ENCODE data around the gene NDNF. TPM values are rescaled to one million over a fixed set of nuclear protein-coding genes. Genes with fewer than 3 reads are reported as not detected.

The NDNF gene
- total and polyA plus RNA-seq, 9 of the 15 experiments (the other 6 are each of a cell fraction or from before 2014, with no cell fraction given), result not detected

GRCh38 chr4:121114756-121115155 lies 42.4 kb upstream of the NDNF start:
- Histone ChIP-seq H4K20me1 (replicated peaks; ENCODE audit: control insufficient read depth, insufficient read depth, low read length) (no peaks in the 10 kb centered on the region), H3K79me2 (ENCODE audit: control insufficient read depth, insufficient read depth, low read length) (no peaks in the 10 kb centered on the region), H3K4me1 (replicated peaks in 1 of 2; ENCODE audit: control insufficient read depth in 2 of 2, insufficient read depth in 2 of 2, low read length in 2 of 2) (no peaks in the 10 kb centered on the region), H3K27me3 (ENCODE audit: control insufficient read depth in 2 of 2, insufficient read depth in 2 of 2, low read length in 2 of 2) (no peaks in the 10 kb centered on the region), H3K9me3 (replicated peaks; ENCODE audit: control insufficient read depth, insufficient read depth, low read depth, low read length) (no peaks in the 10 kb centered on the region; the same call in 1 of the 2 replicates), H3K27ac (ENCODE audit: extremely low read depth, low read depth, low read length) (no peak overlapping the region), H3K4me2 (ENCODE audit: insufficient read depth, low read length) (no peak overlapping the region), H3K9ac (ENCODE audit: insufficient read depth in 1 of 2, low read depth in 2 of 2, low read length in 2 of 2) (no peak overlapping the region), H3K9me1 (ENCODE audit: control insufficient read depth, insufficient read depth, low read length) (no peaks in the 10 kb centered on the region), H2AFZ (ENCODE audit: low read depth, low read length) (no peak overlapping the region), H3K4me3 (no peak overlapping the region), H3K36me3 (ENCODE audit: control insufficient read depth, insufficient read depth, low read length) (no peaks in the 10 kb centered on the region)
- ATAC-seq, result no peak
- TF ChIP-seq ZSCAN32 (CRISPR knock-in tag; IDR thresholded peaks at IDR 0.05), result no peak
- no peak for TF ChIP-seq HDAC8 (tag; IDR thresholded peaks at IDR 0.05)
- TF ChIP-seq KAT2B (IDR thresholded peaks at IDR 0.05; ENCODE audit: low read depth, low read length), result no peak
- TF ChIP-seq ZNF124 (CRISPR knock-in tag; IDR thresholded peaks at IDR 0.05), result no peak
- no peak for TF ChIP-seq MED1 (CRISPR knock-in tag; IDR thresholded peaks at IDR 0.05; ENCODE audit: borderline replicate concordance)
- no peak for TF ChIP-seq ZKSCAN3 (CRISPR knock-in tag; IDR thresholded peaks at IDR 0.05)
- TF ChIP-seq CGGBP1 (CRISPR knock-in tag; IDR thresholded peaks at IDR 0.05), result no peak
- TF ChIP-seq ESRRA (IDR thresholded peaks at IDR 0.05; ENCODE audit: borderline replicate concordance, low read depth), result no peak
- TF ChIP-seq ZNF133 (CRISPR knock-in tag; IDR thresholded peaks at IDR 0.05), result no peak
- TF ChIP-seq ZBTB5 (IDR thresholded peaks at IDR 0.05), result no peak
- TF ChIP-seq C11orf30 (IDR thresholded peaks at IDR 0.05; ENCODE audit: low read depth), result no peak
- TF ChIP-seq ZNF589 (CRISPR knock-in tag; IDR thresholded peaks at IDR 0.05; ENCODE audit: low read depth), result no peak
- no peak for TF ChIP-seq ARID1B (IDR thresholded peaks at IDR 0.05)
- no peak for DNase-seq (ENCODE audit: extremely low read depth in 1 of 4, low spot score in 3 of 4)
- FAIRE-seq, result no peak
- no TSS peak for BruUV-seq (replicated peaks)
- ChIA-PET CTCF (ENCODE audit: low intra/inter-chr PET ratio) (no interaction called here), POLR2A (no interaction called here)
- intact Hi-C loops (cut with micrococcal nuclease), result no loop called here
- in situ Hi-C loops (cut with MboI), result no loop called here
- WGBS (ENCODE audit: insufficient coverage, low coverage, missing lambda C conversion rate), result 8% methylated on average over 1 of the region's 1 CpG

Data from K562 (cell line).